ENCODE results near the gene PAM.

PAM gene

DNA sequence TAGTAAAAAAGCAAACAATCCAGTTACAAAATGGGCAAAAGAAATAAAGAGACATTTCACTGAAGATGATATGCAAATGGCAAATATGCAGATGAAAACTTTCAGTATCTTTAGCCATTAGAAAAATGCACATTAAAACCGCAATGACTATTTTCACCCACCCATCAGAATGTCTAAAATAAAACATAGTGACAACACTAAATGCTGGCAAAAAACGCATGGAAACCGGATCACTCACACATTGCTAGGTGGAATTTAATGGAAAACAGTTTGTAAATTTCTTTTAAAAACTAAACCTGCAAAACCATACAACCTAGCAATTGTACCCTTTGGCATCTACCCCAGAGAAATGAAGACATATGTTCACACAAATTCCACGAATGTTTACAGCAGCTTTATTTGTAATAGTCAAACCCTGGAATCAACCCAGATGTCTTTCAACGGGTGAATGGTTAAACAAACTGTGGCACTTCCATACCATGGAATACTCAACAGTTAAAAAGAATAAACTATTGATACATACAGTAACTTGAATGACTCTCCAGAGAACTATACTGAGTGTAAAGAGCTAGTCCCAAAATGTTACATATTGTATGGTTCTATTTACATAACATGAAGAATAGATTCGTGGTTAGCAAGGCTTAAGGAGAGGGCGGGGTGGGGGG is 17.2 kb upstream of the PAM start:
- in situ Hi-C loops (cut with HindIII; ENCODE audit: low sequenced_read_pairs) = no loop called here
- TF ChIP-seq CTCF (IDR thresholded peaks at IDR 0.05; ENCODE audit: low read depth, low read length) = no peak
- no peak overlapping the region for H3K4me3 ChIP-seq (ENCODE audit: low read depth, low read length)
- DNase-seq (ENCODE audit: low read depth, low spot score) = no peak

GRCh38 chr5:102740515-102740914 is 14.6 kb upstream of the PAM start:
- in situ Hi-C loops (cut with HindIII; ENCODE audit: low sequenced_read_pairs) = no loop called here
- DNase-seq (ENCODE audit: low read depth, low spot score) = no peak
- no peak overlapping the region for H3K4me3 ChIP-seq (ENCODE audit: low read depth, low read length)
- TF ChIP-seq CTCF (IDR thresholded peaks at IDR 0.05; ENCODE audit: low read depth, low read length) = no peak

GRCh38 chr5:102742215-102742614 is 12.9 kb upstream of the PAM start:
- in situ Hi-C loops (cut with HindIII; ENCODE audit: low sequenced_read_pairs) = no loop called here

GRCh38 chr5:102743900-102744299 is 11.2 kb upstream of the PAM start:
- TF ChIP-seq CTCF (IDR thresholded peaks at IDR 0.05; ENCODE audit: low read depth, low read length) = no peak
- in situ Hi-C loops (cut with HindIII; ENCODE audit: low sequenced_read_pairs) = no loop called here
- DNase-seq (ENCODE audit: low read depth, low spot score) = no peak
- H3K4me3 ChIP-seq (ENCODE audit: low read depth, low read length) = no peak overlapping the region

More at GRCh38 chr5:102742215-102742614, 12.9 kb upstream of the PAM start:
- TF ChIP-seq CTCF (IDR thresholded peaks at IDR 0.05; ENCODE audit: low read depth, low read length) = no peak
- DNase-seq (ENCODE audit: low read depth, low spot score) = no peak
- H3K4me3 ChIP-seq (ENCODE audit: low read depth, low read length) = no peak overlapping the region

DNA sequence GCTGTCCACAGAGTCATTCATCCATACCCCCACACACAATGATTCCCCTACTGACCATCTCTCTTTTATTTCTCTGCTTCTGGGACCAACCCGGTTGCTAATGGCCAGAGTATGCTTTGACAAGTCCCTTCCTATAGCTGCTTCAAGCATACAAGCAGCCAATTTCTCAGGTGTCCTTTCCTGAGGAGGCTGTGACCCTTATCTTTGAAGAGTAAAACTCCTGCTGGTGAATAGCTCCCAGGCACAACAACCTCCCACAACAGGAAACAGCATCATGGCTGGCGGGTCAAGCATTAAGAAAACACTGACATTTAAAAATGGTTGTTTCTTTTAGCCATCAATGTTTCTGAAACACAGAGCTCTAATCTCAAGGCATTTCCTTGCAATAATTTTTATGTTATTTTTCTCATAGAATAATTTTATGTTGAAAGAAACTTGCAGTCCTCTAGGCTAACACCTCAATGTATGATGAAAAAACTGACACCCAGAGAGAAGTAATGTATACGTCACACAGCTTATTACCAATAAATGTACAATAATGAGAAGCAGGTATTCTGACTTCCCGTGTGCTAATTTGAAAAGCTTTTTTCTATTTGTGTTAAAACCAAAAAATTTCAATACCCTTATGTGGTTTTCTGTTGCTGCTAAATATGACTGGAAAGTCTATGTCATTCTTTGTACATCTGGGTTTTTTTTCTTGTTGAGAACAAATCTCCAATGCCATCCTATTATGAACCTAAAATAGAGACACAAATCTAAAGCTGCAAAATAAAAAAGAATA is 7.5 kb upstream of the PAM start:
- TF ChIP-seq CTCF (IDR thresholded peaks at IDR 0.05; ENCODE audit: low read depth, low read length) = no peak
- no peak overlapping the region for H3K4me3 ChIP-seq (ENCODE audit: low read depth, low read length)
- DNase-seq (ENCODE audit: low read depth, low spot score) = no peak
- in situ Hi-C loops (cut with HindIII; ENCODE audit: low sequenced_read_pairs) = no loop called here

DNA sequence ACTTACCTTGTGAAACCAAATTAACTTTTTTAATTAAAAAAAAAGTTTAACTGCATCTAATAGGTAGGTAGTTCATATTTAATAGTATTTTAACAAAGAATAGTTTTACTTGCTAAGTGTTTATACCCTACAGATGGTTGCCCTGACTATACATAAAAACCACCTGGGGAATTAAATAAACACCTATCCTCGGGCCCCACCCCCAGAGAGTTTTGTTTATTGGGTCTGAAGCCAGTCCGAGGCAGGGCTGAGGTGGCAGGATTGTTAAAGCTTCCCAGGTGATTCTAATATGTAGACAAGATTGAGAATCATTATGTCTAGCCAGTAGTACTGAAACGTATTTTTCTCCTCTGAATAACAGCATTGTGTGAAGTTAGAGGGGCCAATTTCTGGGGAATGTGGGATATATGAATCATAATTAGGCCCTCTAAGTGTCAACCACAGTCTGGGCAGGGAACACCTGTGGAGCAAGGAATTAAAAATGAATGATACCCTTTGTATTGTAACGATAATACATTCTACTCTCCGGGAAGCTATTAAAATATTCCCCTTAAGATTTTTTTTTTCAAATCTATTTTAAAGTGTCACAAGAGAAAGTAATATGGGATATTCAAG is 5.6 kb upstream of the PAM start:
- H3K4me3 ChIP-seq (ENCODE audit: low read depth, low read length) = no peak overlapping the region
- in situ Hi-C loops (cut with HindIII; ENCODE audit: low sequenced_read_pairs) = no loop called here
- no peak for TF ChIP-seq CTCF (IDR thresholded peaks at IDR 0.05; ENCODE audit: low read depth, low read length)
- no peak for DNase-seq (ENCODE audit: low read depth, low spot score)
